ENCODE results near the gene ATM. TPM values are rescaled to one million over a fixed set of nuclear protein-coding genes. Genes with fewer than 3 reads are reported as not detected.
"Not testable (repeated sequence)": the region's sequence is repeated elsewhere in the genome, so short reads cannot be mapped to it uniquely, and the experiment has no call there.

The ATM gene
- polyA plus RNA-seq, 3 donors, result 58.8 to 94.9 (median 82.1) TPM

DNA sequence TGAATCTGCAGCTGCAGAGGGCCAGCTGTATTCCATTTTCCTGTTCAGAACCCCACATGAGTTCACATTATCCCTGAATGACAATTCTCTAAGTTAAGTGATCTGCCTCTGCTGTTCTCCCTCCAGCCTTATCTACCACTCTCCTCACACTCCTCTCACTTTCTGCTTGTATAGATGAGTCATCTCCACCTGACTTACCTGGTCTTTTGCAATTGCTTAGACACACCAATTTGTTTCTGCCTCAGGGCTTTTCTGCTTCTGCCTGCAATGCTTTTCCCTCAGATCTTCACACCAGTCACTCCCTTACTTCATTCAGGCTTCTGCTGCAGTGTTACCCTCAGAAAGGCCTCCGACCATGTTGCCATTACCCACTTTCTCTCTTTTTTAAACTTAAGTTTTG lies 118.1 kb downstream of the ATM start:
- DNase-seq (ENCODE audit: extremely low read depth in 1 of 11, low read depth in 9 of 11, low spot score in 4 of 11), result no peak

GRCh38 chr11:108341654-108342053 lies 118.8 kb downstream of the ATM start:
- DNase-seq (ENCODE audit: extremely low read depth in 1 of 11, low read depth in 9 of 11, low spot score in 4 of 11), result no peak

DNA sequence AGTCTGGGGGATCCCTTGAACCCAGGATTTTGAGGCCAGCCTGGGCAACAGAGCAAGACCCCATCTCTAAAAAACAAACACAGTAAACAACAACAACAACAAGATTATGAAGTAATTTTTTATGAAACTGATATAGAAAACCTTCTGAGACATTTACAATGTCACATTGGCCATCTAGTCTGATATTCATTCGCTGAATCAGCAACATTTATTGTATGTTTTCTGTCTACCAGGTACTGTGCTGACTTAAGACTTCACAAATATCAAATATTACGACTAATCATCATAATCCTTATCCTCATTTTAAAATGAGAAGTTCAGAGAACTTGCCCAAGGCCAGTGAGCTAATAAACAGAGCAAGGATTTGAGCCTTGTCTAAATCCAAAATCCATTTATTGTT lies 120.8 kb downstream of the ATM start:
- no peak for DNase-seq (ENCODE audit: extremely low read depth in 1 of 11, low read depth in 9 of 11, low spot score in 4 of 11)

- DNase-seq (ENCODE audit: extremely low read depth in 1 of 11, low read depth in 9 of 11, low spot score in 4 of 11), result no peak
Observed at GRCh38 chr11:108345767-108346166, 122.9 kb downstream of the ATM start.

DNA sequence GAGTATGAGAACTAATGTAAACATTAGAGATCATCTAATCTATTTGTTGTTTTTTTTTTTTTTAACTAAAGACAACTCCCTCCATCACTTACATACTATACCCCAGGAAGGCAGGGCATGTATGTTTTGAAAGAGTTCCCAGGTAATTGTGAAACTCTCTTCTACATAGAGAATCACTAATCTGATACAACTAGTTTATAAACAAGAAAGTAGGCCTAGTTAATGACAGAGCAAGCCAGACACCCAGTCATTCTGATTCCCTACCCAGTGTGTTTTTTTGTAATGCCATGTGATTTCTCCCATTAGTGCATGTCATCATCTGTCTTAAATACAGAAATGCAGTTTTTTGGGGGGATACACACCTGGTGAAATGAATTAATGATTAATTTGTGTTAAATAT lies 123.6 kb downstream of the ATM start:
- DNase-seq (ENCODE audit: extremely low read depth in 1 of 11, low read depth in 9 of 11, low spot score in 4 of 11), result no peak

- DNase-seq (ENCODE audit: extremely low read depth in 1 of 11, low read depth in 9 of 11, low spot score in 4 of 11), result no peak
Observed at GRCh38 chr11:108351468-108351867, 128.6 kb downstream of the ATM start.

- DNase-seq (ENCODE audit: extremely low read depth in 1 of 11, low read depth in 9 of 11, low spot score in 4 of 11), result no peak
Observed at GRCh38 chr11:108364159-108364558, 141.3 kb downstream of the ATM start.

DNA sequence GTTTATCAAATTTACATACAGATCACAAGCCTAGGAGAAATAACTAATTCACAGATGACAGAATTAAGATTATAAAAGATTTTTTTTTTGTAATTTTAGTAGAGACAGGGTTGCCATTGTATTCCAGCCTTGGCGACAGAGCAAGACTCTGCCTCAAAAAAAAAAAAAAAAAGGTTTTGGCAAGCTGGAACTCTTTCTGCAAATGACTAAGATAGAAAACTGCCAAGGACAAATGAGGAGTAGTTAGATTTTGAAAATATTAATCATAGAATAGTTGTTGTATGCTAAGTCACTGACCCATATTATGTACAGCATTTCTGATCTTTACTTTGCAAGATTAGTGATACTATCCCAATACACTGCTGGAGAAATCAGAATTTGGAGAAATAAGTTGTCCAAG lies 145.3 kb downstream of the ATM start:
- DNase-seq (ENCODE audit: extremely low read depth in 1 of 11, low read depth in 9 of 11, low spot score in 4 of 11), result no peak

- DNase-seq (ENCODE audit: extremely low read depth in 1 of 11, low read depth in 9 of 11, low spot score in 4 of 11), result no peak
Observed at GRCh38 chr11:108369064-108369463, 146.2 kb downstream of the ATM start.

DNA sequence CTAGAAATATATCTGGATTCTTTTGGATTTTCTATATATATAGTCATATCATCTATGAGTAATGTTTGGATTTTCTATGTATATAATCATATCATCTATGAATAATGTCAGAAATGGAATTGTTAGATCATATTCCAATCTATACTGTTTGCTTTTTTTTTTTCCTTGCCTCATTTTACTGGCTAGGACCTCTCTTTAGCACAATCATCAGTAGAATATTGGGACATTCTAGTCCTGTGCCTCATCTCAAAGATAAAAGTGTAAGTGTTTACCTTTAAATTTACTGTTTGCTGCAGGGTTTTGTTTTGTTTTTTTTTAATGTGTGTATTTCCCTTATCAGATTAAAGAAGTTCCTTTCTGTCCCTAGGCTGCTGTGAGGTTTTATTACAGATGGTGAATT lies 147.4 kb downstream of the ATM start:
- DNase-seq (ENCODE audit: extremely low read depth in 1 of 11, low read depth in 9 of 11, low spot score in 4 of 11), result no peak

GRCh38 chr11:108370990-108371389 lies 148.1 kb downstream of the ATM start:
- no peak for DNase-seq (ENCODE audit: extremely low read depth in 1 of 11, low read depth in 9 of 11, low spot score in 4 of 11)

DNA sequence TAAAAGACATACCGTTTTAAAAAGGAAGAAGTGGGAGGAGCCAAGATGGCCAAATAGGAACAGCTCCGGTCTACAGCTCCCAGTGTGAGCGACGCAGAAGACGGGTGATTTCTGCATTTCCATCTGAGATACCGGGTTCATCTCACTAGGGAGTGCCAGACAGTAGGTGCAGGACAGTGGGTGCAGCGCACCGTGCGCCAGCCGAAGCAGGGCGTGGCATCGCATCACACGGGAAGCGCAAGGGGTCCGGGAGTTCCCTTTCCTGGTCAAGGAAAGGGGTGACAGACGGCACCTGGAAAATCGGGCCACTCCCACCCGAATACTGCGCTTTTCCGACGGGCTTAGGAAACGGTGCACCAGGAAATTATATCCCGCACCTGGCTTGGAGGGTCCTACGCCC lies 150.6 kb downstream of the ATM start:
- DNase-seq (ENCODE audit: extremely low read depth in 1 of 11, low read depth in 9 of 11, low spot score in 4 of 11), result not testable (repeated sequence)

DNA sequence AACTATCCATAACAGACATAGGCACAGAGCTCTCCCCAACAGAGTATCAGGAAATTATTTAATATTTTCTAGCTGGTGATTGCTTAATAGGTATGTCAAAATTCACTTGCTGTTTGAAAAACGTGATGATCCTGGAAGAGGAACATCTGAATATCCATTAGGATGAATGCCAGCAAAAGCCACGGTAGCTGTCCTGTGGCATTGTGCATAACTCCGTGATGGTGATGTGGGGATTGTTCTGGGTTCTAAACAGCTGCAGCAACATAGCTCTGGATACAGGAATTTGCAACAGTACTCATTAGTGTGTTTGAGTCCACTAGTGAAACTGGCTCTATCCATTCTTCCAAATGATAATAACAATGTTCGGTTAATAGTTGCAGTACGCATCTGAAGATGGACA lies 165.7 kb downstream of the ATM start:
- DNase-seq (ENCODE audit: extremely low read depth in 1 of 11, low read depth in 9 of 11, low spot score in 4 of 11), result no peak

DNA sequence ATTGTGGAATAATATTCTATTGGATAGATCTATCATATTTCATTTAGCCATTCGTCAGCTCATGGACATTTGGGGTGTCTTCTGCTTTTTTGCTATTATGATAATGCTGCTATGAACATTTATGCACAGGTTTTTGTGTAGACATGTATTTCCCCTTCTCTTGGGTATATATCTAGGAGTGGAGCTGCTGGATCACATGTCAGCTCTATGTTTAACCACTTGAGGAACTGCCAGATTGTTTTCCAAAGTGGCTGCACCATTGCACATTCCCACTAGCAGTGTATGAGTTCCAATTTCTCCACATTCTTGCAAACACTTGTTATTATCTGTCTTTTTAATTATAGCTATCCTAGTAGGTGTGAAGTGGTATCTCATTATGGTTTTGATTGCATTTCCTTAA lies 169.5 kb downstream of the ATM start:
- DNase-seq (ENCODE audit: extremely low read depth in 1 of 11, low read depth in 9 of 11, low spot score in 4 of 11), result no peak

GRCh38 chr11:108393046-108393445 lies 170.2 kb downstream of the ATM start:
- no peak for DNase-seq (ENCODE audit: extremely low read depth in 1 of 11, low read depth in 9 of 11, low spot score in 4 of 11)

GRCh38 chr11:108394744-108395284 lies 171.9 kb downstream of the ATM start:
- no peak for DNase-seq (ENCODE audit: extremely low read depth in 1 of 11, low read depth in 9 of 11, low spot score in 4 of 11)

DNA sequence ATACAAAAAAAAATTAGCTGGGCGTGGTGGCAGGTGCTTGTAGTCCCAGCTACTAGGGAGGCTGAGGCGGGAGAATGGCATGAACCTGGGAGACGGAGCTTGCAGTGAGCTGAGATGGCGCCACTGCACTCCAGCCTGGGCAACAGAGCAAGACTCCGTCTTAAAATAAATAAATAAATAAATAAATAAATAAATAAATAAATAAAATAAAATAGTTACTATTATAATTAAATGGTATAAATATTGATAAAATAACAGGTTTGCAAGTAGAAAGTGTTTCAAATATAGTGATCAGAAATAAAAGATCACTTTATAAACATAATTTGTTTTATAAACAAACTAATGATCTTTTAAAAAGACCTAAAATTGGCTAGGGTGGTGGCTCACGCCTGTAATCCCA lies 173.8 kb downstream of the ATM start:
- DNase-seq (ENCODE audit: extremely low read depth in 1 of 11, low read depth in 9 of 11, low spot score in 4 of 11), result not testable (repeated sequence)

DNA sequence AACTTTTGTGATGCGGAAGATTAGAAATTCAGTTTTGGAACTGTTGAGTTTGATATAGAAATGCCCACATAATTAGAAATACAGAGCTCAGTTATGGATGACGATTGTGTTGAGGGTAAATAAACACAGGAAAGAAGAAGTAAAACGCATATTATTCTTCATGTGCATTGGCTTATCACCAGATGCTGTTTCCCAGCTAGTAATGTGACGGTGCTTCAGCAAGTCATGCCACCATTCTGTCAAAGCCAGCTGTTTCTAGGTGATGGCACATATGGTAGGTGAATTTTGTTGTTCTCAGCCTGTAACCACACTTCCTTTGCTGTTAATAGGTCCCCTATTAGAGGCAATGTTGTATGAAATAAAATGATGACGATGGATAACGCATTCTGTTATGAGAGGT lies 175.6 kb downstream of the ATM start:
- DNase-seq (ENCODE audit: extremely low read depth in 1 of 11, low read depth in 9 of 11, low spot score in 4 of 11), result no peak

- no peak for DNase-seq (ENCODE audit: extremely low read depth in 1 of 11, low read depth in 9 of 11, low spot score in 4 of 11)
Observed at GRCh38 chr11:108402241-108402640, 179.4 kb downstream of the ATM start.

- no peak for DNase-seq (ENCODE audit: extremely low read depth in 1 of 11, low read depth in 9 of 11, low spot score in 4 of 11)
Observed at GRCh38 chr11:108403052-108403451, 180.2 kb downstream of the ATM start.

DNA sequence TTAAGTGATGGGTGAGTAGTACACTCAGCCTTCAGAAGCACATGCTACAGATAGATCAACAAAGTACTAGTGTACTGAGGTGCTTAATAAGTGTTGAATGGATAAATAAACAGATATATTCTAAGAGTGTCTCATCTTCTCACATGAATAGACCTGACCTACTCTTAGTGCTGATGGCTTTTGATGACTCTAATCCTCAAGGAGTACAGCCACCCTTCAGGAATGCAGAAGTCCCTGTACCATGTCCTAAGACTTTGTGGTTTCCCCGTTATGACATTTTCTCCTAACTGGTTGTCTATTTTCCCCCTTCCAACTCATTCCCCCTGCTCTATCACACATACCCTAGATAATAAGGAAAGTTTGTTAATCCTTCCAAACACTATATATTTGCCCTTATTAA lies 182.8 kb downstream of the ATM start:
- no peak for DNase-seq (ENCODE audit: extremely low read depth in 1 of 11, low read depth in 9 of 11, low spot score in 4 of 11)

DNA sequence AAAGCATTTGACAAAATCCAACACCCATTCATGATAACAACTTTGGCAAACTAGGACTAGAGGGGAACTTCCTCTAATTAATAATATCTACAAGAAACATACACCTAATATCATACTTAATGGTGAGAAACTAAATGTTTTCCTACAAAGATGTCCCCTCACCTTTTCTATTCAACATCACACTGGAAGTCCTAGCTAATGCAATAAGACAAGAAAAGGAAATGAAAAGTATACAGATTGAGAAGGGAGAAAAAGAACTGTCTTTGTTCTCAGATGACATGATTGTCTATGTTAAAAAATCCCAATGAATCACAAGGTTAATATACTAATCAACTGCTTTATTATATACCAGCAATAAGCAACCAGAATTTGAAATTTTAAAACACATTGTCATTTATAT lies 192.1 kb downstream of the ATM start:
- no peak for DNase-seq (ENCODE audit: extremely low read depth in 1 of 11, low read depth in 9 of 11, low spot score in 4 of 11)

Measured in renal cortex interstitium (tissue), 11 donors.